ENCODE measurements around the gene PRAC1. TPM values are rescaled to one million over a fixed set of nuclear protein-coding genes. Genes with fewer than 3 reads are reported as not detected.

The PRAC1 gene
- total RNA-seq, 1 donor, result not detected

DNA sequence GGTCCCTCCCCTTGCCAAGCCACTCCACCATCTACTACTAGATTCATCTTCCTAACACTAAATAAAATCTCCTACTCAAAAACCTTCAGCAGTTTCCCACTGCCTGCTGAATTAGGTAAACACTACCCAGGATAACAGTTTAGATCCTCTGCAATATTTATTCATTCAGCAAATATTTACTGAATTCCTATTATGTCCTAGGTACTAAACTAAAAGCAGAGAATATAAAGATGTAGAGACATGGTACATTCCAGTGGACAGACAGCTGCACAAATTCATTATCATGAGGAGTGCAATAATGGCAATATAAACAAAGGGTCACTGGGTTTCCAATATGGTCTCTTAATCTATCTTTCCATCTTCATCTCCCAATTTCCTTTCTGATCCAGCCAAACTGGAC lies 37.0 kb upstream of the PRAC1 start:
- no peak overlapping the region for H3K4me3 ChIP-seq (ENCODE audit: low read depth, low read length)
- DNase-seq (ENCODE audit: low read depth), result no peak
- no peak for TF ChIP-seq CTCF (IDR thresholded peaks at IDR 0.05; ENCODE audit: insufficient read depth, low read depth, low read length)

DNA sequence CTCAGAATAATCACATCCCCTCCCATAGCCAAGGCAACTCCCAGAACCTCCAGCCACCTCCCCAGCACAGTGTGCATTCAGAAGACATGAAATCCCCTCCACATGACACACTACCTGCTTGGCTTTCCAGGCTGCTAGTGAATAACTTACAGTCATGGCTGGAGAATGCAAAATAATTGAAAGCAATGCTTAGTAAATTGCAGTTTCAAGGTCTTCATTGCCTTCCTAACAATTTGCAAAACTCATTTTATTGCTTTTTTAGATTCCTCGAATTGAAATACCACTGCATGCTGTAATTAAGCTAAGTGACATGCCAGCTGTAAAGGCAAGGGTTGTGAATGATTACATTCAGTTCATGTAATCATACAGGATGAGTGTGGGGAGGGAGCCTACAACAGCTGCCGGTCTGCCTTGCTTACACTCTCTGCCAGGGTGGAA lies 35.2 kb upstream of the PRAC1 start:
- no peak overlapping the region for H3K4me3 ChIP-seq (ENCODE audit: low read depth, low read length)
- no peak for DNase-seq (ENCODE audit: low read depth)
- TF ChIP-seq CTCF (IDR thresholded peaks at IDR 0.05; ENCODE audit: insufficient read depth, low read depth, low read length), result no peak

DNA sequence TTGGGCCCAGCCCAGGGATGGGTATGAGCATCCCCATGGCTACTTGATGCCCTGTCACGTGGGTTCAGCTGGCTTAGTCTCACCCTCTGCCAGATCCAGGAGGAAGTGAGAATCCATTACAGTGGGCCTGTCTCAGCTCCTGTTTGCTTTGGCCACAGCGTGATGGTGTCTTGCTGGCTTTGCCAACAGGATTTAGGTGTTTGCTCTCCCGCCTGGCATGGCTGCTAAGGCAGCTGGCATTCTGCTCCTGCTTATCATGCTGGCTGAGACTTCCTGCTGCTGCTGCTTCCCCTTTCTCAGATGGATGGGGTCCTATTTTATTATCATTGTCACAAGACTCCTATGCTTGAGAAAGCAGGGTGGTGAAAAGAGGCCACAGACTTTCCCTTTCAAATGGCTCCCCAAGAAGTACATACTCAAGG lies 34.5 kb upstream of the PRAC1 start:
- no peak overlapping the region for H3K4me3 ChIP-seq (ENCODE audit: low read depth, low read length)
- no peak for TF ChIP-seq CTCF (IDR thresholded peaks at IDR 0.05; ENCODE audit: insufficient read depth, low read depth, low read length)
- DNase-seq (ENCODE audit: low read depth), result no peak

DNA sequence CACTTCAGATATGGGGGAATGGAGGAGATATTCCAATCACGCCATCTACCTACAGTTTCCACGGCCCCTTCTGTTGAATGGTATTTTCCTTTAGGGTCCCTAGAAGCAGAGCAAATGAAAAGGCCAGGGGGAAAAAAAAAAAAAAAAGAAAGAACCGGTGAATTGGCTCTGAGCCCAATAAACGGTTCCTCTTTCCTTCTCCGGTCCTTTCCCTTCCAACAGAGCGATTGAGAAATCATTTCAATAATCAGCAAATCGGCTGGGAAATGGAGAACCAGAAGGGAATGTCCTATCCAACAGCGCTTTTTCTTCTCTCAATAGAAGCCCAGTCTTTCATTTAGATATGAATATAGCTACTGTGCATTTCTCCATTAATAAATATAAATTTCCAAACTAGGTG lies 33.0 kb upstream of the PRAC1 start:
- no peak for DNase-seq (ENCODE audit: low read depth)
- TF ChIP-seq CTCF (IDR thresholded peaks at IDR 0.05; ENCODE audit: insufficient read depth, low read depth, low read length), result no peak
- no peak overlapping the region for H3K4me3 ChIP-seq (ENCODE audit: low read depth, low read length)

DNA sequence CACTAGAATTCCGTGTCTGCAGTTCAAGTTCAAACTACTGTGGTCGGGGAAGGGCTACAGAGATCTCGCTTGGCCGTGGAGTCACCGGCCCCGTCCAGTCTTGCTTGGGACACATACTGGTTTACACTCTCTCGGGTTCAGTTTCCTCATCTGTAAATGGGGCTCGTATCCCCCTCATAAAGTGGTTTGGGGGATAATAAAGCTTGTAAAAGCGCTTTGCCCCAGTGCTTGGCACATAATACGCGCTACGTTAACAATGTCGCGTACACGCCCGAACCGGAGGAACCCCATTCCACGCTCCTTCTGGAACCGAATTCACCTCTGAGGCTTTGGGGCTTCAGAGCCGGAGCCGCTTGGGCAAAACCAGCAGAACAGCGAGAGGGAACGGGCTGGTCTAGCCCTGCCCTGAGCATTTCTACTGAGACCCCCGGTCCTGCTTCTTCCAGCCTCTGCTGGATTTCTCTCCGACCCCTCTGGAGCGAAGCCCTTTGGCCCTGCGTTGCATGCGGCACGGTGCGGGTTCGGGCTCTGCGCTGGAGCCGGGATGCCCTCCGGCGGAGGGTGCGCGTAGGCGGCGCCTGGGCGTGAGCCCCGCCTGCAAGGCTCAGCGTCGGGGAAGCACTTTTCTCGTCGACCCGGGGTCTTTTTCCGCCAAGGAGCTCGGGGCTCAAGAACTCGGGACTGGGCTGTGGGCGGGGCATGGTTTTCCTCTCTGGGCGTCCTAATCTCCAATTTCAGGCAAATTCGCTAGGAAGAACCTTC lies 32.4 kb upstream of the PRAC1 start:
- no peak for DNase-seq (ENCODE audit: low read depth)
- H3K4me3 ChIP-seq (ENCODE audit: low read depth, low read length), result peak overlapping the region; percentile 9
- no peak for TF ChIP-seq CTCF (IDR thresholded peaks at IDR 0.05; ENCODE audit: insufficient read depth, low read depth, low read length)

- TF ChIP-seq CTCF (IDR thresholded peaks at IDR 0.05; ENCODE audit: insufficient read depth, low read depth, low read length), result no peak
- no peak overlapping the region for H3K4me3 ChIP-seq (ENCODE audit: low read depth, low read length)
- DNase-seq (ENCODE audit: low read depth), result no peak
Observed at GRCh38 chr17:48753794-48754499, 31.6 kb upstream of the PRAC1 start.
